SK-N-MC (cell line): Measurements from ENCODE around the gene PNPLA3.

ENCODE experiments used
- EZH2 ChIP-seq: fragments of 200-600 bp; sonication (generic); IDR thresholded peaks from one replicate; pipeline ENCODE4 v1.6.1; 2017; ENCODE audit warnings: antibody characterized with exemption
- FOXP2 ChIP-seq: optimal IDR thresholded peaks from 2 replicates; pipeline ENCODE3; 2011; ENCODE audit warnings: mild to moderate bottlenecking, moderate library complexity; ENCODE audit not compliant: insufficient read depth; ENCODE audit errors: extremely low read length, control extremely low read depth
- POLR2AphosphoS5 ChIP-seq: IDR thresholded peaks from 2 replicates; pipeline ENCODE4 v1.6.1; 2012; ENCODE audit warnings: mild to moderate bottlenecking, low read depth, low read length, borderline replicate concordance

GRCh38 chr22:43996170-43996980, 72.8 kb downstream of the PNPLA3 start:
- TF ChIP-seq EZH2 (no peak), POLR2AphosphoS5 (no peak), FOXP2 (no peak)
